HG03045 (cell line): ENCODE measurements around the gene MYORG.

Experiments
- ATAC-seq: cut with Tn5 transposase; IDR thresholded peaks from one replicate; pipeline ENCODE4 v1.9.1; 2021; ENCODE audit warnings: mild to moderate bottlenecking, moderate library complexity; ENCODE audit not compliant: unreplicated experiment

MYORG gene

GRCh38 chr9:34335376-34335775 is 41.3 kb downstream of the MYORG start:
- no peak for ATAC-seq

GRCh38 chr9:34334916-34335315 is 41.8 kb downstream of the MYORG start:
- no peak for ATAC-seq

GRCh38 chr9:34334337-34334824 is 42.3 kb downstream of the MYORG start:
- ATAC-seq = no peak

- ATAC-seq = no peak
Observed at GRCh38 chr9:34333836-34334235, 42.9 kb downstream of the MYORG start.

- ATAC-seq = no peak
Observed at GRCh38 chr9:34332076-34332964, 44.4 kb downstream of the MYORG start.

- ATAC-seq = no peak
Observed at GRCh38 chr9:34331196-34331595, 45.5 kb downstream of the MYORG start.

GRCh38 chr9:34328987-34329832 is 47.5 kb downstream of the MYORG start, which contains the start of the genes KIF24 and NUDT2:
TSS of gene KIF24 (minus strand) at chr9:34329268. CDS start at chr9:34311346, 17,922 bp downstream.
TSS of gene NUDT2 (plus strand) at chr9:34329569. CDS start at chr9:34339040, 9,471 bp downstream.
- peak; percentile 94 for ATAC-seq

GRCh38 chr9:34328500-34328986 is 48.2 kb downstream of the MYORG start:
- ATAC-seq = no peak

- ATAC-seq = no peak
Observed at GRCh38 chr9:34326690-34327089, 50.0 kb downstream of the MYORG start.

- ATAC-seq = no peak
Observed at GRCh38 chr9:34322899-34323591, 53.7 kb downstream of the MYORG start.

- ATAC-seq = no peak
Observed at GRCh38 chr9:34321451-34321850, 55.2 kb downstream of the MYORG start.

- ATAC-seq = no peak
Observed at GRCh38 chr9:34318163-34318790, 58.4 kb downstream of the MYORG start.

GRCh38 chr9:34317436-34317835 is 59.3 kb downstream of the MYORG start:
- no peak for ATAC-seq
